Hair follicle dermal papilla cell (primary cell): ENCODE results near the gene SKIC2. TPM values are rescaled to one million over a fixed set of nuclear protein-coding genes. Genes with fewer than 3 reads are reported as not detected.

Experiments
- small RNA-seq: library from RNA; depleted of rRNA; stranded (forward); fragments of <200 nt; gene quantifications from one replicate; pipeline ENCODE3, GENCODE V24; 2012
- total RNA-seq: library from RNA; depleted of rRNA; stranded (reverse); fragments of >200 nt; gene quantifications from 2 replicates; pipeline ENCODE4 v1.2.3, GENCODE V29; 2012

SKIC2 gene
- 47.5 and 61.8 TPM in 2 replicates for total RNA-seq

GRCh38 chr6:31958741-31959739 is at the start of gene SKIC2, which contains the start of gene NELFE:
TSS of gene SKIC2 (plus strand) at chr6:31959175. CDS start at chr6:31959193, 18 bp downstream.
TSS of gene NELFE (minus strand) at chr6:31958971. CDS start at chr6:31958446, 525 bp downstream.

GRCh38 chr6:31927242-31927862 is 31.6 kb upstream of the SKIC2 start, which contains the start of gene C2:
TSS of gene C2 (plus strand) at chr6:31927717. CDS start at chr6:31927753, 36 bp downstream.

GRCh38 chr6:31945507-31946369 is 13.2 kb upstream of the SKIC2 start, which contains the start of gene CFB:
TSS of gene CFB (plus strand) at chr6:31946095. CDS start at chr6:31946222, 127 bp downstream.

GRCh38 chr6:31971993-31972708 is 13.2 kb downstream of the SKIC2 start, which contains the start of gene DXO:
TSS of gene DXO (minus strand) at chr6:31972138. CDS start at chr6:31971675, 463 bp downstream.

GRCh38 chr6:31981744-31982143 is 22.8 kb downstream of the SKIC2 start, which contains the start of gene C4A:
TSS of gene C4A (plus strand) at chr6:31982057. CDS start at chr6:31982108, 51 bp downstream.

GRCh38 chr6:32014547-32014946 is 55.6 kb downstream of the SKIC2 start, which contains the start of gene C4B:
TSS of gene C4B (plus strand) at chr6:32014795. CDS start at chr6:32014846, 51 bp downstream.

Small RNAs within 50 kb of the gene (small RNA-seq; reads per million reads assigned to genes)
- gene AL645922.1, result not detected

Other genes starting within 250 kb of the SKIC2 start
- not detected in 2 replicates for gene LY6G6D, start 243.8 kb upstream of the SKIC2 start, total RNA-seq
- not detected in 2 replicates for gene LY6G6C, start 237.4 kb upstream of the SKIC2 start, total RNA-seq
- gene MPIG6B, start 235.8 kb upstream of the SKIC2 start, total RNA-seq, result not detected in 2 replicates
- 62.3 and 78.3 TPM in 2 replicates for gene DDAH2, start 229.9 kb upstream of the SKIC2 start, total RNA-seq
- gene CLIC1, start 222.6 kb upstream of the SKIC2 start, total RNA-seq, result 499 and 664 TPM in 2 replicates
- 9.6 and 11.7 TPM in 2 replicates for gene MSH5, start 219.2 kb upstream of the SKIC2 start, total RNA-seq
- 0.61 TPM in 1 of 2 replicates, not detected in the other for gene SAPCD1, start 196.5 kb upstream of the SKIC2 start, total RNA-seq
- under 0.01 and 0.97 TPM in 2 replicates for gene VWA7, start 181.8 kb upstream of the SKIC2 start, total RNA-seq
- gene VARS1, start 163.4 kb upstream of the SKIC2 start, total RNA-seq, result 48.5 and 60.0 TPM in 2 replicates
- 15.1 and 19.4 TPM in 2 replicates for gene LSM2, start 152.2 kb upstream of the SKIC2 start, total RNA-seq
- gene HSPA1L, start 143.9 kb upstream of the SKIC2 start, total RNA-seq, result 0.73 and 0.97 TPM in 2 replicates
- 148 and 178 TPM in 2 replicates for gene HSPA1A, start 143.6 kb upstream of the SKIC2 start, total RNA-seq
- 149 and 152 TPM in 2 replicates for gene HSPA1B, start 131.4 kb upstream of the SKIC2 start, total RNA-seq
- gene NEU1, start 96.4 kb upstream of the SKIC2 start, total RNA-seq, result 74.3 and 76.3 TPM in 2 replicates
- not detected in 2 replicates for gene SLC44A4, start 80.2 kb upstream of the SKIC2 start, total RNA-seq
- gene EHMT2, start 61.5 kb upstream of the SKIC2 start, total RNA-seq, result 55.6 and 57.8 TPM in 2 replicates
- 2.3 and 4.4 TPM in 2 replicates for gene ZBTB12, start 57.1 kb upstream of the SKIC2 start, total RNA-seq
- gene C2, start 31.5 kb upstream of the SKIC2 start, total RNA-seq, result 2.1 and 3.3 TPM in 2 replicates
- gene CFB, start 13.1 kb upstream of the SKIC2 start, total RNA-seq, result 13.5 and 31.3 TPM in 2 replicates
- 81.9 and 97.9 TPM in 2 replicates for gene NELFE, start 204 bp upstream of the SKIC2 start, total RNA-seq
- gene DXO, start 13.0 kb downstream of the SKIC2 start, total RNA-seq, result 21.1 and 21.3 TPM in 2 replicates
- 4.9 and 6.8 TPM in 2 replicates for gene C4A, start 22.9 kb downstream of the SKIC2 start, total RNA-seq
- gene C4B, start 55.6 kb downstream of the SKIC2 start, total RNA-seq, result 2.1 and 2.8 TPM in 2 replicates
- 0.12 TPM in 1 of 2 replicates, not detected in the other for gene CYP21A2, start 79.2 kb downstream of the SKIC2 start, total RNA-seq
- 4.1 and 7.4 TPM in 2 replicates for gene TNXB, start 150.2 kb downstream of the SKIC2 start, total RNA-seq
- gene ATF6B, start 169.1 kb downstream of the SKIC2 start, total RNA-seq, result 19.3 and 30.8 TPM in 2 replicates
- gene FKBPL, start 171.1 kb downstream of the SKIC2 start, total RNA-seq, result 5.5 TPM in 2 replicates
- 0.16 TPM in 1 of 2 replicates, not detected in the other for gene PRRT1, start 192.8 kb downstream of the SKIC2 start, total RNA-seq
- gene PPT2, start 195.0 kb downstream of the SKIC2 start, total RNA-seq, result 9.9 and 11.5 TPM in 2 replicates
- gene EGFL8, start 205.4 kb downstream of the SKIC2 start, total RNA-seq, result 0.97 and 1.9 TPM in 2 replicates
- gene AGPAT1, start 216.9 kb downstream of the SKIC2 start, total RNA-seq, result 28.1 and 37.0 TPM in 2 replicates
- gene RNF5, start 219.2 kb downstream of the SKIC2 start, total RNA-seq, result 24.7 and 44.4 TPM in 2 replicates
- gene AGER, start 225.1 kb downstream of the SKIC2 start, total RNA-seq, result 0.16 TPM in 1 of 2 replicates, not detected in the other
- gene PBX2, start 231.0 kb downstream of the SKIC2 start, total RNA-seq, result 28.9 and 34.7 TPM in 2 replicates
- gene GPSM3, start 233.5 kb downstream of the SKIC2 start, total RNA-seq, result 3.1 and 4.7 TPM in 2 replicates